Measurements from ENCODE around the gene CLDN20.

DNA sequence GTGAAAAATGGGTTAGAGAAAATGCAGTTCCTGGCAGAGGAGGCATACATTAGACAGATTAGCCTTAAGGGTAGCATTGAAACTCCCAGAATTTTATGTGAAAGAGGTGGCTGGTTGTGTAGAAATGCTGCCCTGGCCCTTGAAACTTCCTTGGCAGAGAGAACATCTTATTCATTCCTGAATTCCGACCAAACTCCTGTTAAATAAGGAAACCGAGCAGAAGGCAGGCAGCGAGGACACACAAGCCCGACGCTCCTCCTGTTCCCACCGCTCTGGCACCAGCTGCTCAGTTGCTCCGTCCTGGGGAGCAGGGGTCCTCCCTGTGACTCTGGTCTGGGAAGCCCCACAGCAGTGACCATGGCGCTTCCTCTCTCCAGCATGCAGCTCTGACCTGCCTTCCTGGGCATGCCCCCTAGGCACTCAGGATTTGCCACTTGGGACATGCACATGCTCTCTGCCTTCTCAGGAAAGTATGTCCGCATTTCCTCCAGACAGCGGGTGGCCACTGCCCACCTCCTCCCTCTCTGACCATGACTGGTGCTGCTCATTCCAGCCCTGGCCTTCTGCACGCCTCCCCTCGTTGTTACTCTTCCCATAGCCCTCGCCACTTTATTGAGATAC, 35.2 kb upstream of the CLDN20 start:
- TF ChIP-seq POLR2A (IDR thresholded peaks at IDR 0.05; ENCODE audit: low read depth, low read length) (no peak), CEBPB (IDR thresholded peaks at IDR 0.05; ENCODE audit: low read depth, low read length) (no peak), RCOR1 (IDR thresholded peaks at IDR 0.05; ENCODE audit: insufficient replicate concordance, low read length) (no peak), MXI1 (IDR thresholded peaks at IDR 0.05; ENCODE audit: borderline replicate concordance, low read depth, low read length) (no peak), SMC3 (IDR thresholded peaks at IDR 0.05; ENCODE audit: low read depth, low read length) (no peak), CHD1 (IDR thresholded peaks at IDR 0.05; ENCODE audit: low read depth, low read length) (no peak), RAD21 (IDR thresholded peaks at IDR 0.05; ENCODE audit: low read length) (no peak), NFE2L2 (IDR thresholded peaks at IDR 0.05; ENCODE audit: low read depth, low read length) (no peak)
- TF ChIP-seq, protein P1, sequence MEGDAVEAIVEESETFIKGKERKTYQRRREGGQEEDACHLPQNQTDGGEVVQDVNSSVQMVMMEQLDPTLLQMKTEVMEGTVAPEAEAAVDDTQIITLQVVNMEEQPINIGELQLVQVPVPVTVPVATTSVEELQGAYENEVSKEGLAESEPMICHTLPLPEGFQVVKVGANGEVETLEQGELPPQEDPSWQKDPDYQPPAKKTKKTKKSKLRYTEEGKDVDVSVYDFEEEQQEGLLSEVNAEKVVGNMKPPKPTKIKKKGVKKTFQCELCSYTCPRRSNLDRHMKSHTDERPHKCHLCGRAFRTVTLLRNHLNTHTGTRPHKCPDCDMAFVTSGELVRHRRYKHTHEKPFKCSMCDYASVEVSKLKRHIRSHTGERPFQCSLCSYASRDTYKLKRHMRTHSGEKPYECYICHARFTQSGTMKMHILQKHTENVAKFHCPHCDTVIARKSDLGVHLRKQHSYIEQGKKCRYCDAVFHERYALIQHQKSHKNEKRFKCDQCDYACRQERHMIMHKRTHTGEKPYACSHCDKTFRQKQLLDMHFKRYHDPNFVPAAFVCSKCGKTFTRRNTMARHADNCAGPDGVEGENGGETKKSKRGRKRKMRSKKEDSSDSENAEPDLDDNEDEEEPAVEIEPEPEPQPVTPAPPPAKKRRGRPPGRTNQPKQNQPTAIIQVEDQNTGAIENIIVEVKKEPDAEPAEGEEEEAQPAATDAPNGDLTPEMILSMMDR (conservative IDR thresholded peaks at IDR 0.05; ENCODE audit: low read depth, low read length), result no peak
- TF ChIP-seq, protein P2, sequence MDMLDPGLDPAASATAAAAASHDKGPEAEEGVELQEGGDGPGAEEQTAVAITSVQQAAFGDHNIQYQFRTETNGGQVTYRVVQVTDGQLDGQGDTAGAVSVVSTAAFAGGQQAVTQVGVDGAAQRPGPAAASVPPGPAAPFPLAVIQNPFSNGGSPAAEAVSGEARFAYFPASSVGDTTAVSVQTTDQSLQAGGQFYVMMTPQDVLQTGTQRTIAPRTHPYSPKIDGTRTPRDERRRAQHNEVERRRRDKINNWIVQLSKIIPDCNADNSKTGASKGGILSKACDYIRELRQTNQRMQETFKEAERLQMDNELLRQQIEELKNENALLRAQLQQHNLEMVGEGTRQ (IDR thresholded peaks at IDR 0.05; ENCODE audit: low read depth, low read length), result no peak

All from IMR-90 (cell line).